ENCODE data around the gene ABR.

- TF ChIP-seq, protein P1, sequence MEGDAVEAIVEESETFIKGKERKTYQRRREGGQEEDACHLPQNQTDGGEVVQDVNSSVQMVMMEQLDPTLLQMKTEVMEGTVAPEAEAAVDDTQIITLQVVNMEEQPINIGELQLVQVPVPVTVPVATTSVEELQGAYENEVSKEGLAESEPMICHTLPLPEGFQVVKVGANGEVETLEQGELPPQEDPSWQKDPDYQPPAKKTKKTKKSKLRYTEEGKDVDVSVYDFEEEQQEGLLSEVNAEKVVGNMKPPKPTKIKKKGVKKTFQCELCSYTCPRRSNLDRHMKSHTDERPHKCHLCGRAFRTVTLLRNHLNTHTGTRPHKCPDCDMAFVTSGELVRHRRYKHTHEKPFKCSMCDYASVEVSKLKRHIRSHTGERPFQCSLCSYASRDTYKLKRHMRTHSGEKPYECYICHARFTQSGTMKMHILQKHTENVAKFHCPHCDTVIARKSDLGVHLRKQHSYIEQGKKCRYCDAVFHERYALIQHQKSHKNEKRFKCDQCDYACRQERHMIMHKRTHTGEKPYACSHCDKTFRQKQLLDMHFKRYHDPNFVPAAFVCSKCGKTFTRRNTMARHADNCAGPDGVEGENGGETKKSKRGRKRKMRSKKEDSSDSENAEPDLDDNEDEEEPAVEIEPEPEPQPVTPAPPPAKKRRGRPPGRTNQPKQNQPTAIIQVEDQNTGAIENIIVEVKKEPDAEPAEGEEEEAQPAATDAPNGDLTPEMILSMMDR (IDR thresholded peaks at IDR 0.05), result no peak
- no peak for TF ChIP-seq ZFX (IDR thresholded peaks at IDR 0.05; ENCODE audit: borderline replicate concordance)
Observed at GRCh38 chr17:1060991-1061390, 118.8 kb downstream of the ABR start.

Data from 22Rv1 (cell line).